DMS79 (cell line): ENCODE results near the gene SNRNP40.
"Not testable (repeated sequence)": the region's sequence is repeated elsewhere in the genome, so short reads cannot be mapped to it uniquely, and the experiment has no call there.

ENCODE experiments used
- DNase-seq: peaks from one replicate; lab custom pipeline; 2025; lab: John Stamatoyannopoulos, UW

The SNRNP40 gene

GRCh38 chr1:31296486-31297276 is at the start of gene SNRNP40, which contains the start of gene ZCCHC17:
SNRNP40 (minus strand) TSS chr1:31296788; CDS start chr1:31296751, 37 bp downstream.
ZCCHC17 (plus strand) TSS chr1:31297032; CDS start chr1:31310099, 13,067 bp downstream.
- DNase-seq, result peak; percentile 100

- no peak for DNase-seq
Measured at GRCh38 chr1:31345635-31346034, 49.0 kb upstream of the SNRNP40 start.

GRCh38 chr1:31344503-31344902 is 47.9 kb upstream of the SNRNP40 start:
- no peak for DNase-seq

GRCh38 chr1:31336687-31337467 is 40.3 kb upstream of the SNRNP40 start:
- no peak for DNase-seq

- no peak for DNase-seq
Measured at GRCh38 chr1:31335007-31335406, 38.4 kb upstream of the SNRNP40 start.

GRCh38 chr1:31327381-31327780 is 30.8 kb upstream of the SNRNP40 start:
- no peak for DNase-seq

GRCh38 chr1:31326461-31326860 is 29.9 kb upstream of the SNRNP40 start:
- DNase-seq, result no peak

GRCh38 chr1:31324992-31325391 is 28.4 kb upstream of the SNRNP40 start:
- DNase-seq, result no peak

GRCh38 chr1:31324093-31324492 is 27.5 kb upstream of the SNRNP40 start:
- DNase-seq, result no peak

- DNase-seq, result no peak
Measured at GRCh38 chr1:31318146-31318545, 21.6 kb upstream of the SNRNP40 start.

GRCh38 chr1:31315902-31316301 is 19.3 kb upstream of the SNRNP40 start:
- DNase-seq, result no peak

- no peak for DNase-seq
Measured at GRCh38 chr1:31310198-31310597, 13.6 kb upstream of the SNRNP40 start.

GRCh38 chr1:31308036-31308435 is 11.4 kb upstream of the SNRNP40 start:
- DNase-seq, result no peak

- no peak for DNase-seq
Measured at GRCh38 chr1:31306278-31306677, 9.7 kb upstream of the SNRNP40 start.

- no peak for DNase-seq
Measured at GRCh38 chr1:31302709-31303441, 6.3 kb upstream of the SNRNP40 start.

GRCh38 chr1:31300193-31300592 is 3.6 kb upstream of the SNRNP40 start:
- no peak for DNase-seq

GRCh38 chr1:31299365-31299764 is 2.8 kb upstream of the SNRNP40 start:
- no peak for DNase-seq

GRCh38 chr1:31297277-31298247 is 974 bp upstream of the SNRNP40 start:
- DNase-seq, result no peak

- no peak for DNase-seq
Measured at GRCh38 chr1:31295874-31296485, 608 bp downstream of the SNRNP40 start.

GRCh38 chr1:31289021-31289420 is 7.6 kb downstream of the SNRNP40 start:
- no peak for DNase-seq

- DNase-seq, result not testable (repeated sequence)
Measured at GRCh38 chr1:31287791-31288190, 8.8 kb downstream of the SNRNP40 start.
